Peyer's patch (tissue), 4 donors: Measurements from ENCODE around the gene CD52. TPM values are rescaled to one million over a fixed set of nuclear protein-coding genes. Genes with fewer than 3 reads are reported as not detected.

Experiments
- DNase-seq, 3 donors: peaks; one replicate each; pipeline ENCODE4 v3.0.0-alpha.2; 2017 to 2019
- H3K27ac ChIP-seq, 4 donors: fragments of 200-600 bp; sonication (generic); one replicate each; pipeline ENCODE4 v1.5.1; 2016 to 2019
- H3K27me3 ChIP-seq, 2 donors: fragments of 200-600 bp; sonication (generic); one replicate each; pipeline ENCODE4 v1.5.1; 2019
- H3K36me3 ChIP-seq, 3 donors: fragments of 200-600 bp; sonication (generic); one replicate each; pipeline ENCODE4 v1.5.1; 2016 to 2019
- H3K4me1 ChIP-seq, 4 donors: fragments of 200-600 bp; sonication (generic); one replicate each; pipeline ENCODE4 v1.5.1; 2016 to 2019
- H3K4me3 ChIP-seq, 4 donors: fragments of 200-600 bp; sonication (generic); 1 replicate in 3 of 4; 2 replicates in 1 of 4; pipeline ENCODE4 v1.5.1; 2016 to 2019; ENCODE audit warnings: mild to moderate bottlenecking in 1 of 4
- H3K9me3 ChIP-seq, 4 donors: fragments of 200-600 bp; sonication (generic); one replicate each; pipeline ENCODE4 v1.5.1; 2016 to 2019; ENCODE audit warnings: mild to moderate bottlenecking in 1 of 4
- CTCF ChIP-seq, 6 experiments: fragments of 450-650 bp in 4 of 6; fragments of 200-600 bp in 2 of 6; sonication (generic) in 1 of 6; IDR thresholded peaks; one replicate each; pipeline ENCODE4 v1.5.1; 2017 to 2019; ENCODE audit warnings: antibody characterized with exemption in 6 of 6, mild to moderate bottlenecking in 3 of 6, moderate library complexity in 1 of 6
- POLR2A ChIP-seq, 2 donors: fragments of 450-650 bp; IDR thresholded peaks; one replicate each; pipeline ENCODE4 v1.5.1; 2017; ENCODE audit warnings: antibody characterized with exemption in 2 of 2, mild to moderate bottlenecking in 2 of 2, moderate library complexity in 2 of 2
- total RNA-seq, 4 donors: library from RNA; depleted of rRNA; stranded (reverse); fragments of >200 nt; gene quantifications; one replicate each; pipeline ENCODE4 v1.1.0, GENCODE V29; 2016

Gene CD52
- total RNA-seq = 100 to 1,000 TPM in 1 of 4 donors, 10 to 100 TPM in 1, 1 to 10 TPM in 2; 4.7 to 135 (median 13.6) TPM

GRCh38 chr1:26317612-26318337 is at the start of gene CD52:
Gene CD52 (plus strand): TSS chr1:26317958. CDS start chr1:26318018, 60 bp downstream.
- peaks cover 0 to 33% (median 20%) of the 10 kb centered on the region in 4 donors for H3K4me1 ChIP-seq
- TF ChIP-seq POLR2A (IDR thresholded peaks at IDR 0.05) = peak; percentile 34 to 40
- TF ChIP-seq CTCF (IDR thresholded peaks at IDR 0.05) = no peak
- H3K27me3 ChIP-seq = no peaks in the 10 kb centered on the region
- peak in 2 of 3 donors; percentile 89 to 91 for DNase-seq
- H3K4me3 ChIP-seq = peak within 1 kb of the TSS; percentile 46 to 60 (median 54)
- H3K9me3 ChIP-seq = no peaks in the 10 kb centered on the region
- H3K27ac ChIP-seq = peak within 1 kb of the TSS; percentile 68 to 90 (median 74)
- H3K36me3 ChIP-seq = peaks cover 0 to 12% (median 0%) of the 10 kb centered on the region in 3 donors

GRCh38 chr1:26268290-26269197 is 49.2 kb upstream of the CD52 start:
- Histone ChIP-seq H3K4me3 (no peak overlapping the region), H3K9me3 (peaks cover 0 to 7% (median 0%) of the 10 kb centered on the region in 4 donors), H3K4me1 (no peaks in the 10 kb centered on the region), H3K36me3 (peaks cover 0 to 34% (median 0%) of the 10 kb centered on the region in 3 donors), H3K27ac (no peak overlapping the region), H3K27me3 (no peaks in the 10 kb centered on the region)
- TF ChIP-seq CTCF (IDR thresholded peaks at IDR 0.05) = no peak
- TF ChIP-seq POLR2A (IDR thresholded peaks at IDR 0.05) = no peak
- no peak for DNase-seq

- Histone ChIP-seq H3K27me3 (no peaks in the 10 kb centered on the region), H3K9me3 (peaks cover 0 to 7% (median 0%) of the 10 kb centered on the region in 4 donors), H3K27ac (no peak overlapping the region), H3K4me1 (no peaks in the 10 kb centered on the region), H3K36me3 (peaks cover 0 to 31% (median 0%) of the 10 kb centered on the region in 3 donors), H3K4me3 (no peak overlapping the region)
- TF ChIP-seq POLR2A (IDR thresholded peaks at IDR 0.05) (no peak), CTCF (IDR thresholded peaks at IDR 0.05) (no peak)
- DNase-seq = no peak
Measured at GRCh38 chr1:26269198-26269550, 48.6 kb upstream of the CD52 start.

GRCh38 chr1:26274801-26275425 is 42.8 kb upstream of the CD52 start:
- no peaks in the 10 kb centered on the region for H3K27me3 ChIP-seq
- H3K4me3 ChIP-seq = no peak overlapping the region
- peaks cover 17 to 46% (median 31%) of the 10 kb centered on the region in 4 donors for H3K4me1 ChIP-seq
- H3K27ac ChIP-seq = peak overlapping the region in 2 of 4 donors; percentile 63 to 92
- H3K36me3 ChIP-seq = peaks cover 0 to 8% (median 0%) of the 10 kb centered on the region in 3 donors
- H3K9me3 ChIP-seq = no peaks in the 10 kb centered on the region
- no peak for DNase-seq
- TF ChIP-seq CTCF (IDR thresholded peaks at IDR 0.05) (no peak), POLR2A (IDR thresholded peaks at IDR 0.05) (no peak)
